Activated CD4-positive, alpha-beta T cell treated with anti-CD3 and anti-CD28 coated beads, Interleukin-2, amount 10 ng/mL, durations not matched to agents 24 days and 14 days (primary cell): ENCODE results near the gene CGNL1. TPM values are rescaled to one million over a fixed set of nuclear protein-coding genes. Genes with fewer than 3 reads are reported as not detected.

Experiments
- DNase-seq: peaks from one replicate; pipeline ENCODE4 v3.0.0; 2022
- H3K27ac Mint-ChIP-seq: one replicate; pipeline ENCODE4 v1.8.0; 2022; ENCODE audit warnings: mild to moderate bottlenecking, mixed read lengths
- H3K27me3 Mint-ChIP-seq: one replicate; pipeline ENCODE4 v1.8.0; 2022; ENCODE audit warnings: mixed read lengths
- H3K36me3 Mint-ChIP-seq: one replicate; pipeline ENCODE4 v1.8.0; 2022; ENCODE audit warnings: low read depth, mild to moderate bottlenecking, mixed read lengths
- H3K4me1 Mint-ChIP-seq: one replicate; pipeline ENCODE4 v1.8.0; 2021; ENCODE audit warnings: mixed read lengths
- H3K4me3 Mint-ChIP-seq: one replicate; pipeline ENCODE4 v1.8.0; 2022; ENCODE audit warnings: mild to moderate bottlenecking, moderate library complexity, mixed read lengths
- H3K9me3 Mint-ChIP-seq: one replicate; pipeline ENCODE4 v1.8.0; 2021; ENCODE audit warnings: mixed read lengths
- intact Hi-C: fragments of 100-400 bp; cut with micrococcal nuclease; formaldehyde crosslinking; loops from one replicate; pipeline ENCODE4 v1.15.1; 2023
- total RNA-seq: library from RNA; stranded (reverse); gene quantifications from 2 replicates; pipeline ENCODE4 v1.2.3, GENCODE V29; 2022

CGNL1 gene
- total RNA-seq, 1 donor from 2014 or later = not detected

GRCh38 chr15:57452090-57452754 lies 75.9 kb downstream of the CGNL1 start:
- no peak overlapping the region for H3K27ac Mint-ChIP-seq
- no peak overlapping the region for H3K4me3 Mint-ChIP-seq
- H3K9me3 Mint-ChIP-seq = no peaks in the 10 kb centered on the region
- no peak for DNase-seq
- no peaks in the 10 kb centered on the region for H3K4me1 Mint-ChIP-seq
- peaks cover 33% of the 10 kb centered on the region for H3K27me3 Mint-ChIP-seq
- no peaks in the 10 kb centered on the region for H3K36me3 Mint-ChIP-seq
- intact Hi-C loops = no loop called here

GRCh38 chr15:57455929-57456328 lies 79.6 kb downstream of the CGNL1 start:
- DNase-seq = no peak
- Mint-ChIP-seq H3K36me3 (no peaks in the 10 kb centered on the region), H3K9me3 (no peaks in the 10 kb centered on the region), H3K27me3 (peaks cover 26% of the 10 kb centered on the region), H3K27ac (no peak overlapping the region), H3K4me1 (no peaks in the 10 kb centered on the region), H3K4me3 (no peak overlapping the region)
- intact Hi-C loops = no loop called here

GRCh38 chr15:57456559-57456958 lies 80.3 kb downstream of the CGNL1 start:
- H3K9me3 Mint-ChIP-seq = no peaks in the 10 kb centered on the region
- DNase-seq = no peak
- no peak overlapping the region for H3K27ac Mint-ChIP-seq
- H3K36me3 Mint-ChIP-seq = no peaks in the 10 kb centered on the region
- intact Hi-C loops = no loop called here
- no peak overlapping the region for H3K4me3 Mint-ChIP-seq
- peaks cover 24% of the 10 kb centered on the region for H3K27me3 Mint-ChIP-seq
- H3K4me1 Mint-ChIP-seq = no peaks in the 10 kb centered on the region

- no peaks in the 10 kb centered on the region for H3K36me3 Mint-ChIP-seq
Observed at GRCh38 chr15:57457726-57458125, 81.4 kb downstream of the CGNL1 start.

GRCh38 chr15:57458356-57458781 lies 82.1 kb downstream of the CGNL1 start:
- Mint-ChIP-seq H3K9me3 (no peaks in the 10 kb centered on the region), H3K27me3 (peaks cover 19% of the 10 kb centered on the region), H3K27ac (no peak overlapping the region), H3K4me1 (no peaks in the 10 kb centered on the region), H3K36me3 (no peaks in the 10 kb centered on the region), H3K4me3 (no peak overlapping the region)
- intact Hi-C loops = no loop called here
- no peak for DNase-seq

More at GRCh38 chr15:57457726-57458125, 81.4 kb downstream of the CGNL1 start:
- intact Hi-C loops = no loop called here
- H3K27ac Mint-ChIP-seq = no peak overlapping the region
- no peak for DNase-seq
- no peaks in the 10 kb centered on the region for H3K4me1 Mint-ChIP-seq
- H3K27me3 Mint-ChIP-seq = peaks cover 21% of the 10 kb centered on the region
- no peak overlapping the region for H3K4me3 Mint-ChIP-seq
- no peaks in the 10 kb centered on the region for H3K9me3 Mint-ChIP-seq

- H3K9me3 Mint-ChIP-seq = no peaks in the 10 kb centered on the region
- no peak overlapping the region for H3K27ac Mint-ChIP-seq
- intact Hi-C loops = no loop called here
- H3K27me3 Mint-ChIP-seq = peaks cover 12% of the 10 kb centered on the region
- no peaks in the 10 kb centered on the region for H3K36me3 Mint-ChIP-seq
- no peaks in the 10 kb centered on the region for H3K4me1 Mint-ChIP-seq
- no peak for DNase-seq
- no peak overlapping the region for H3K4me3 Mint-ChIP-seq
Observed at GRCh38 chr15:57460208-57460816, 84.0 kb downstream of the CGNL1 start.

GRCh38 chr15:57461541-57461940 lies 85.2 kb downstream of the CGNL1 start:
- Mint-ChIP-seq H3K36me3 (no peaks in the 10 kb centered on the region), H3K27me3 (peaks cover 14% of the 10 kb centered on the region), H3K9me3 (no peaks in the 10 kb centered on the region), H3K4me3 (no peak overlapping the region), H3K27ac (no peak overlapping the region), H3K4me1 (no peaks in the 10 kb centered on the region)
- no peak for DNase-seq
- intact Hi-C loops = no loop called here

GRCh38 chr15:57462381-57462780 lies 86.1 kb downstream of the CGNL1 start:
- Mint-ChIP-seq H3K27ac (no peak overlapping the region), H3K27me3 (peaks cover 11% of the 10 kb centered on the region), H3K4me3 (no peak overlapping the region), H3K9me3 (no peaks in the 10 kb centered on the region), H3K4me1 (no peaks in the 10 kb centered on the region), H3K36me3 (no peaks in the 10 kb centered on the region)
- no peak for DNase-seq
- intact Hi-C loops = no loop called here

- intact Hi-C loops = no loop called here
- Mint-ChIP-seq H3K27ac (no peak overlapping the region), H3K4me1 (no peaks in the 10 kb centered on the region), H3K36me3 (no peaks in the 10 kb centered on the region), H3K4me3 (no peak overlapping the region), H3K9me3 (no peaks in the 10 kb centered on the region), H3K27me3 (peaks cover 11% of the 10 kb centered on the region)
- DNase-seq = no peak
Observed at GRCh38 chr15:57463360-57463759, 87.1 kb downstream of the CGNL1 start.

- intact Hi-C loops = no loop called here
- peaks cover 16% of the 10 kb centered on the region for H3K27me3 Mint-ChIP-seq
- H3K36me3 Mint-ChIP-seq = no peaks in the 10 kb centered on the region
- H3K9me3 Mint-ChIP-seq = no peaks in the 10 kb centered on the region
- H3K4me3 Mint-ChIP-seq = no peak overlapping the region
- DNase-seq = no peak
- H3K27ac Mint-ChIP-seq = no peak overlapping the region
- no peaks in the 10 kb centered on the region for H3K4me1 Mint-ChIP-seq
Observed at GRCh38 chr15:57464480-57464879, 88.2 kb downstream of the CGNL1 start.

GRCh38 chr15:57468486-57468885 lies 92.2 kb downstream of the CGNL1 start:
- Mint-ChIP-seq H3K36me3 (no peaks in the 10 kb centered on the region), H3K27ac (no peak overlapping the region), H3K4me3 (no peak overlapping the region), H3K4me1 (no peaks in the 10 kb centered on the region), H3K27me3 (peaks cover 28% of the 10 kb centered on the region), H3K9me3 (no peaks in the 10 kb centered on the region)
- DNase-seq = no peak
- intact Hi-C loops = no loop called here

GRCh38 chr15:57470543-57470942 lies 94.2 kb downstream of the CGNL1 start:
- Mint-ChIP-seq H3K4me3 (no peak overlapping the region), H3K27ac (no peak overlapping the region), H3K36me3 (no peaks in the 10 kb centered on the region), H3K9me3 (no peaks in the 10 kb centered on the region), H3K4me1 (no peaks in the 10 kb centered on the region), H3K27me3 (peaks cover 24% of the 10 kb centered on the region)
- intact Hi-C loops = no loop called here
- DNase-seq = no peak

GRCh38 chr15:57472861-57473260 lies 96.6 kb downstream of the CGNL1 start:
- Mint-ChIP-seq H3K27me3 (peaks cover 22% of the 10 kb centered on the region), H3K9me3 (no peaks in the 10 kb centered on the region)

GRCh38 chr15:57476533-57476975 lies 100.2 kb downstream of the CGNL1 start:
- Mint-ChIP-seq H3K27ac (no peak overlapping the region), H3K4me1 (no peaks in the 10 kb centered on the region), H3K4me3 (no peak overlapping the region), H3K27me3 (peaks cover 18% of the 10 kb centered on the region), H3K36me3 (no peaks in the 10 kb centered on the region), H3K9me3 (no peaks in the 10 kb centered on the region)
- DNase-seq = no peak
- intact Hi-C loops = no loop called here

More at GRCh38 chr15:57472861-57473260, 96.6 kb downstream of the CGNL1 start:
- H3K36me3 Mint-ChIP-seq = no peaks in the 10 kb centered on the region
- DNase-seq = no peak
- no peak overlapping the region for H3K4me3 Mint-ChIP-seq
- no peak overlapping the region for H3K27ac Mint-ChIP-seq
- no peaks in the 10 kb centered on the region for H3K4me1 Mint-ChIP-seq
- intact Hi-C loops = no loop called here
